ENCODE data around the gene DNAI7.

DNA sequence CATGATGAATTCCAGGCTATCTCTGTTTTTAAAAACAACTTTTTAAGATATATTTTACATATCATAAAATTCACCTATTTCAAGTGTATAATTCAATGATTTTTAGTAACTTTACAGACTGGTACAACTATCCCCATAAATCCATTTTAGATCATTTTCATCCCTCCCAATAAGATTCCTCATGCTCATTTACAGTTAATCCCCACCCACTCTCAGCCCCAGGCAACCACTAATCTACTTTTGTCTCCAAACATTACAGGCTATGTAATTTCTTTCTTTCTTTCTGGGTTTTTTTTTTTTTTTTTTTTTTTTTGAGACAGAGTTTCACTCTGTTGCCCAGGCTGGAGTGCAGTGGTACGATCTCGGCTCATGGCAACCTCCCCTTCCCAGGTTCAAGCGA is 81.3 kb downstream of the DNAI7 start:
- TF ChIP-seq, protein P1, sequence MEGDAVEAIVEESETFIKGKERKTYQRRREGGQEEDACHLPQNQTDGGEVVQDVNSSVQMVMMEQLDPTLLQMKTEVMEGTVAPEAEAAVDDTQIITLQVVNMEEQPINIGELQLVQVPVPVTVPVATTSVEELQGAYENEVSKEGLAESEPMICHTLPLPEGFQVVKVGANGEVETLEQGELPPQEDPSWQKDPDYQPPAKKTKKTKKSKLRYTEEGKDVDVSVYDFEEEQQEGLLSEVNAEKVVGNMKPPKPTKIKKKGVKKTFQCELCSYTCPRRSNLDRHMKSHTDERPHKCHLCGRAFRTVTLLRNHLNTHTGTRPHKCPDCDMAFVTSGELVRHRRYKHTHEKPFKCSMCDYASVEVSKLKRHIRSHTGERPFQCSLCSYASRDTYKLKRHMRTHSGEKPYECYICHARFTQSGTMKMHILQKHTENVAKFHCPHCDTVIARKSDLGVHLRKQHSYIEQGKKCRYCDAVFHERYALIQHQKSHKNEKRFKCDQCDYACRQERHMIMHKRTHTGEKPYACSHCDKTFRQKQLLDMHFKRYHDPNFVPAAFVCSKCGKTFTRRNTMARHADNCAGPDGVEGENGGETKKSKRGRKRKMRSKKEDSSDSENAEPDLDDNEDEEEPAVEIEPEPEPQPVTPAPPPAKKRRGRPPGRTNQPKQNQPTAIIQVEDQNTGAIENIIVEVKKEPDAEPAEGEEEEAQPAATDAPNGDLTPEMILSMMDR (IDR thresholded peaks at IDR 0.05), result no peak
- TF ChIP-seq ZFX (IDR thresholded peaks at IDR 0.05; ENCODE audit: borderline replicate concordance), result no peak
